Panc1 (cell line): Measurements from ENCODE around the gene OLIG2. TPM values are rescaled to one million over a fixed set of nuclear protein-coding genes. Genes with fewer than 3 reads are reported as not detected.

Experiments used
- ATAC-seq: fragments of 200-7000 bp; cut with Tn5 transposase; 2 replicates; pipeline ENCODE4 v1.9.1; 2020; ENCODE audit warnings: mild to moderate bottlenecking, moderate library complexity
- BruUV-seq: library from RNA; stranded (reverse); fragments of 400-500 nt; replicated peaks from 2 replicates; lab custom pipeline; 2021; lab: Mats Ljungman, UMichigan
- CTCF ChIA-PET: fragments of 300-600 bp; sonication (Branson Sonifier 250); formaldehyde crosslinking; loops from one replicate; lab custom pipeline; 2022; ENCODE audit warnings: antibody characterized with exemption; lab: Charles Lee
- POLR2A ChIA-PET: fragments of 300-600 bp; sonication (Branson Sonifier 250); formaldehyde crosslinking; loops from one replicate; lab custom pipeline; 2022; ENCODE audit warnings: antibody characterized with exemption; lab: Charles Lee
- DNase-seq: peaks from one replicate; pipeline ENCODE4 v3.0.0-alpha.2; 2010; ENCODE audit warnings: low read depth, low spot score
- H3K27ac ChIP-seq: 2 replicates; pipeline ENCODE4 v1.5.1; 2011; ENCODE audit warnings: mild to moderate bottlenecking, low read length, inconsistent platforms
- H3K27me3 ChIP-seq: fragments of 200-500 bp; sonication (Bioruptor generic); 2 replicates; pipeline ENCODE4 v1.6.0; 2014; ENCODE audit warnings: low read length, inconsistent platforms; ENCODE audit not compliant: control insufficient read depth, insufficient read depth
- H3K36me3 ChIP-seq: fragments of 200-500 bp; sonication (Bioruptor generic); 2 replicates; pipeline ENCODE4 v1.5.1; 2014; ENCODE audit warnings: inconsistent platforms, mild to moderate bottlenecking, low read length, moderate library complexity; ENCODE audit not compliant: control insufficient read depth, insufficient read depth
- H3K4me1 ChIP-seq: 2 replicates; pipeline ENCODE4 v1.5.1; 2011; ENCODE audit warnings: inconsistent platforms, mild to moderate bottlenecking, low read length, moderate library complexity; ENCODE audit not compliant: control insufficient read depth, insufficient read depth
- H3K4me3 ChIP-seq, 2 experiments: 2 replicates each; pipeline ENCODE4 v1.5.1; 2011 to 2012; ENCODE audit warnings: low read depth in 2 of 2, low read length in 2 of 2, mild to moderate bottlenecking in 2 of 2, inconsistent platforms in 1 of 2, moderate library complexity in 1 of 2
- H3K9me3 ChIP-seq: fragments of 200-500 bp; sonication (Bioruptor generic); 2 replicates; pipeline ENCODE4 v1.5.1; 2014; ENCODE audit warnings: low read depth, mild to moderate bottlenecking, inconsistent platforms, low read length, moderate library complexity; ENCODE audit not compliant: control insufficient read depth, insufficient read depth
- POLR2AphosphoS5 ChIP-seq: IDR thresholded peaks from 2 replicates; pipeline ENCODE4 v1.6.1; 2012; ENCODE audit warnings: mild to moderate bottlenecking, low read depth, low read length, moderate library complexity
- SIN3A ChIP-seq: IDR thresholded peaks from 2 replicates; pipeline ENCODE4 v1.6.1; 2012; ENCODE audit warnings: low read depth, mild to moderate bottlenecking, low read length, moderate library complexity, borderline replicate concordance; ENCODE audit not compliant: insufficient read depth
- TCF7L2 ChIP-seq: IDR thresholded peaks from 2 replicates; pipeline ENCODE4 v1.6.1; 2011; ENCODE audit warnings: mild to moderate bottlenecking, low read depth, low read length, inconsistent platforms
- in situ Hi-C: cut with HindIII; loops from 2 replicates; pipeline ENCODE4 v1.10.0; 2016; ENCODE audit warnings: low sequenced_read_pairs, low pct_unique_long_range_greater_than_20kb
- intact Hi-C: fragments of 100-400 bp; cut with micrococcal nuclease; formaldehyde crosslinking; loops from one replicate; pipeline ENCODE4 v1.10.0; 2022; ENCODE audit not compliant: unreplicated experiment
- total RNA-seq: library from RNA; stranded (reverse); gene quantifications from one replicate; pipeline ENCODE4 v1.2.1, GENCODE V29; 2021; ENCODE audit not compliant: unreplicated experiment
- TF ChIP-seq, protein P1 (sequence below), 2 experiments: IDR thresholded peaks; 2 replicates each; pipeline ENCODE4 v1.6.1; 2011 to 2012; ENCODE audit warnings: low read depth in 2 of 2, control low read depth in 1 of 2, low read length in 1 of 2, mild to moderate bottlenecking in 1 of 2, moderate library complexity in 1 of 2; ENCODE audit not compliant: insufficient read depth in 1 of 2
- TF ChIP-seq, protein P2 (sequence below): fragments of 450-650 bp; IDR thresholded peaks from 2 replicates; pipeline ENCODE4 v1.5.1; 2017; ENCODE audit warnings: mild to moderate bottlenecking

OLIG2 gene
- total RNA-seq, 1 experiment from 2014 or later, result not detected

DNA sequence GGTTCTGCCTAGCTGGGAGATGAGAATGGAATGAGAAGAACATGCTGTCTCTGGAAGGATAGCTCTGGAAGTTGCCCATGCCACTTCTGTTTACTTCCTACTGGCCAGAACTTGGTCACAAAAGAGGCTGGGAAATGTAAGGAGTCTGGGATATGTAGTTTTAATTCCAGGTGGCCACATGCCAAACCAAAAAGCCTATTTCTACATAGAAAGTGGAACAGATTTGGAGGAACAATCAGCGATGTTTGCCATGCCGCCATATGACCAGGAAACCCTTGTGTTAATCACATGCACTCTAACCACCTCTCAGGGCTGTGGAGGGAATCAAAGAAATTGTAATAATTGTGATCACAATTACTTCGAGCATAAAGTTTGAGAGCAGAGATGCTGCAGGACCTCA is 10.0 kb upstream of the OLIG2 start:
- no peak overlapping the region for H3K27ac ChIP-seq
- DNase-seq (no peak), ATAC-seq (no peak)
- no peaks in the 10 kb centered on the region for H3K4me1 ChIP-seq
- no peaks in the 10 kb centered on the region; the same call in 1 of the 2 replicates for H3K27me3 ChIP-seq
- POLR2A ChIA-PET, result no interaction called here
- H3K9me3 ChIP-seq, result no peaks in the 10 kb centered on the region
- H3K4me3 ChIP-seq, result no peak overlapping the region
- TF ChIP-seq, protein P1, sequence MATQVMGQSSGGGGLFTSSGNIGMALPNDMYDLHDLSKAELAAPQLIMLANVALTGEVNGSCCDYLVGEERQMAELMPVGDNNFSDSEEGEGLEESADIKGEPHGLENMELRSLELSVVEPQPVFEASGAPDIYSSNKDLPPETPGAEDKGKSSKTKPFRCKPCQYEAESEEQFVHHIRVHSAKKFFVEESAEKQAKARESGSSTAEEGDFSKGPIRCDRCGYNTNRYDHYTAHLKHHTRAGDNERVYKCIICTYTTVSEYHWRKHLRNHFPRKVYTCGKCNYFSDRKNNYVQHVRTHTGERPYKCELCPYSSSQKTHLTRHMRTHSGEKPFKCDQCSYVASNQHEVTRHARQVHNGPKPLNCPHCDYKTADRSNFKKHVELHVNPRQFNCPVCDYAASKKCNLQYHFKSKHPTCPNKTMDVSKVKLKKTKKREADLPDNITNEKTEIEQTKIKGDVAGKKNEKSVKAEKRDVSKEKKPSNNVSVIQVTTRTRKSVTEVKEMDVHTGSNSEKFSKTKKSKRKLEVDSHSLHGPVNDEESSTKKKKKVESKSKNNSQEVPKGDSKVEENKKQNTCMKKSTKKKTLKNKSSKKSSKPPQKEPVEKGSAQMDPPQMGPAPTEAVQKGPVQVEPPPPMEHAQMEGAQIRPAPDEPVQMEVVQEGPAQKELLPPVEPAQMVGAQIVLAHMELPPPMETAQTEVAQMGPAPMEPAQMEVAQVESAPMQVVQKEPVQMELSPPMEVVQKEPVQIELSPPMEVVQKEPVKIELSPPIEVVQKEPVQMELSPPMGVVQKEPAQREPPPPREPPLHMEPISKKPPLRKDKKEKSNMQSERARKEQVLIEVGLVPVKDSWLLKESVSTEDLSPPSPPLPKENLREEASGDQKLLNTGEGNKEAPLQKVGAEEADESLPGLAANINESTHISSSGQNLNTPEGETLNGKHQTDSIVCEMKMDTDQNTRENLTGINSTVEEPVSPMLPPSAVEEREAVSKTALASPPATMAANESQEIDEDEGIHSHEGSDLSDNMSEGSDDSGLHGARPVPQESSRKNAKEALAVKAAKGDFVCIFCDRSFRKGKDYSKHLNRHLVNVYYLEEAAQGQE (IDR thresholded peaks at IDR 0.05; ENCODE audit: insufficient read depth in 1 of 2, low read depth in 2 of 2, low read length in 1 of 2), result no peak
- TF ChIP-seq POLR2AphosphoS5 (no peak), SIN3A (no peak), TCF7L2 (no peak)
- TF ChIP-seq, protein P2, sequence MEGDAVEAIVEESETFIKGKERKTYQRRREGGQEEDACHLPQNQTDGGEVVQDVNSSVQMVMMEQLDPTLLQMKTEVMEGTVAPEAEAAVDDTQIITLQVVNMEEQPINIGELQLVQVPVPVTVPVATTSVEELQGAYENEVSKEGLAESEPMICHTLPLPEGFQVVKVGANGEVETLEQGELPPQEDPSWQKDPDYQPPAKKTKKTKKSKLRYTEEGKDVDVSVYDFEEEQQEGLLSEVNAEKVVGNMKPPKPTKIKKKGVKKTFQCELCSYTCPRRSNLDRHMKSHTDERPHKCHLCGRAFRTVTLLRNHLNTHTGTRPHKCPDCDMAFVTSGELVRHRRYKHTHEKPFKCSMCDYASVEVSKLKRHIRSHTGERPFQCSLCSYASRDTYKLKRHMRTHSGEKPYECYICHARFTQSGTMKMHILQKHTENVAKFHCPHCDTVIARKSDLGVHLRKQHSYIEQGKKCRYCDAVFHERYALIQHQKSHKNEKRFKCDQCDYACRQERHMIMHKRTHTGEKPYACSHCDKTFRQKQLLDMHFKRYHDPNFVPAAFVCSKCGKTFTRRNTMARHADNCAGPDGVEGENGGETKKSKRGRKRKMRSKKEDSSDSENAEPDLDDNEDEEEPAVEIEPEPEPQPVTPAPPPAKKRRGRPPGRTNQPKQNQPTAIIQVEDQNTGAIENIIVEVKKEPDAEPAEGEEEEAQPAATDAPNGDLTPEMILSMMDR, result no peak
- H3K36me3 ChIP-seq, result no peaks in the 10 kb centered on the region
- CTCF ChIA-PET, result no interaction called here
- no TSS peak for BruUV-seq
- in situ Hi-C loops (no loop called here), intact Hi-C loops (no loop called here)

DNA sequence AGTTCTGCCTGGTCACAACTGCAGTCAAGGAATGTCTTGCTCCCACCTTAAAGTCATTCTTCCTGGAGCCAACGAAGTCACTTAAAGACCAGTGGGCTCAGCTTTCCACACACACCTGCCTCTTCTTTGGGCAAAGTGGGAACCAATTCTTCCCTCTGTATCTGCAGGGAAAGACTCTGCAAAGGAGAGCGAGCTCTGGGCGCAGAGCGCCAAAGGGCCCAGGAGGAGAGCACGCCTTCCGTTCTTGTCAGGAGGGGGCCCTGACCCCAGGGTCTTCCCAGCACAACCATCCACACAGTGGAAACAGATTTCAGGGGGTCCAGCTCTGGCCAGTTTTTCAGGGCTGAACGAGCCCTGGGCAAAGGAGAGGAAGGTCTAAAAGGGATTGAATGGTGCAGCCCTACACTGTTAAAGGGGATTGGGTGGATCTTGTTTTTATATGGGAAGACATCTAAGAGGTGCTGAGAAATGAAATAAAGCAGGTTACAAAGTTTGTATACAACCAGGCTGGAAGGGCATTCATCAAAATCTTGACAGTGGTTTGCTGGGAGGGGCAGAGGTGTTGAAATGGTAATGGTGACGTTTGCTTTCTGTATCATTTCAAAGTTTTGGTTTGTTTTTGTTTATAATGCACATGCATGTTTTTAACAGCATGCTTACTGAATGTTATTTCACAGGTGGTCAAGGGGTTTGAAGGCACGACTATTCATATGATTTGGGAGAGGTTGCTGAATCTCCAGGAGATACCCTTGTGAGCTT is 6.8 kb upstream of the OLIG2 start:
- intact Hi-C loops (no loop called here), in situ Hi-C loops (no loop called here)
- ATAC-seq (no peak), DNase-seq (no peak)
- ChIA-PET POLR2A (no interaction called here), CTCF (no interaction called here)
- no peak overlapping the region for H3K27ac ChIP-seq
- no peaks in the 10 kb centered on the region for H3K36me3 ChIP-seq
- no peaks in the 10 kb centered on the region for H3K4me1 ChIP-seq
- no peak for TF ChIP-seq POLR2AphosphoS5
- no peaks in the 10 kb centered on the region for H3K9me3 ChIP-seq
- no peak overlapping the region for H3K4me3 ChIP-seq
- no peaks in the 10 kb centered on the region; the same call in 1 of the 2 replicates for H3K27me3 ChIP-seq
- no TSS peak for BruUV-seq

GRCh38 chr21:33019516-33019884 is 6.2 kb upstream of the OLIG2 start:
- no TSS peak for BruUV-seq
- in situ Hi-C loops (no loop called here), intact Hi-C loops (no loop called here)
- Histone ChIP-seq H3K9me3 (no peaks in the 10 kb centered on the region), H3K36me3 (no peaks in the 10 kb centered on the region), H3K27me3 (peaks cover 2% of the 10 kb centered on the region; the same call in 1 of the 2 replicates), H3K27ac (no peak overlapping the region), H3K4me1 (no peaks in the 10 kb centered on the region), H3K4me3 (no peak overlapping the region)
- DNase-seq (no peak), ATAC-seq (no peak)
- POLR2A ChIA-PET, result no interaction called here
- no peak for TF ChIP-seq SIN3A
- CTCF ChIA-PET, result no interaction called here
